ENCODE results near the gene KLHDC8A. TPM values are rescaled to one million over a fixed set of nuclear protein-coding genes. Genes with fewer than 3 reads are reported as not detected.

Gene KLHDC8A
- total and polyA plus RNA-seq, 2 of the 13 experiments (the other 11 are each of a cell fraction or from before 2014, with no cell fraction given): not detected

GRCh38 chr1:205323794-205324193 is 32.9 kb downstream of the KLHDC8A start:
- FAIRE-seq (no peak), ATAC-seq (no peak), DNase-seq (ENCODE audit: low spot score) (no peak)
- H3K79me2 ChIP-seq (ENCODE audit: insufficient read depth, low read length): peaks cover 3% of the 10 kb centered on the region
- no peak overlapping the region for H2AFZ ChIP-seq (ENCODE audit: low read length)
- POLR2A ChIA-PET: interaction anchor here (3.0 kb wide), 1 partner anchor 50 kb away, joined by 30 read pairs; no protein-coding TSS in a partner anchor
- H3K9ac ChIP-seq (ENCODE audit: insufficient read depth, low read depth, low read length): no peak overlapping the region
- peaks cover 39% of the 10 kb centered on the region for H3K4me1 ChIP-seq (ENCODE audit: insufficient read depth, low read length)
- no peak overlapping the region for H3K4me3 ChIP-seq (replicated peaks in 1 of 3; ENCODE audit: insufficient read depth in 1 of 3, low read depth in 2 of 3, low read length in 3 of 3)
- H3K9me3 ChIP-seq (ENCODE audit: low read length): no peaks in the 10 kb centered on the region
- peaks cover 0 to 34% of the 10 kb centered on the region in 2 experiments; a peak in 4 of 5 replicates for H3K27me3 ChIP-seq (ENCODE audit: control insufficient read depth in 1 of 2, insufficient read depth in 2 of 2, low read length in 2 of 2)
- intact Hi-C loops (cut with micrococcal nuclease; ENCODE audit: unreplicated experiment) (no loop called here), in situ Hi-C loops (cut with HindIII; ENCODE audit: extremely low pct_ligation_motif_present, low pct_unique_long_range_greater_than_20kb) (loop anchor here (5.0 kb wide), 1 partner anchor 51 kb away; no protein-coding TSS in a partner anchor)
- no peaks in the 10 kb centered on the region for H4K20me1 ChIP-seq (ENCODE audit: insufficient read depth, low read length)
- CTCF ChIA-PET (ENCODE audit: low intra/inter-chr PET ratio, low total read pairs): interaction anchor here (6.6 kb wide), 1 partner anchor 51 kb away, joined by 150 read pairs; no protein-coding TSS in a partner anchor
- H3K27ac ChIP-seq (ENCODE audit: extremely low read length, insufficient read depth, low read length): no peak overlapping the region
- BruUV-seq (replicated peaks): no TSS peak
- TF ChIP-seq ZBED4 (CRISPR knock-in tag; IDR thresholded peaks at IDR 0.05; ENCODE audit: borderline replicate concordance): no peak
- H3K36me3 ChIP-seq (replicated peaks in 1 of 2; ENCODE audit: control insufficient read depth in 1 of 2, insufficient read depth in 2 of 2, low read length in 2 of 2): no peaks in the 10 kb centered on the region
- H3K4me2 ChIP-seq (ENCODE audit: low read depth, low read length): no peak overlapping the region
- 52% methylated on average over 6 of the region's 6 CpGs for WGBS (ENCODE audit: low lambda C conversion rate)

GRCh38 chr1:205321959-205322283 is 34.8 kb downstream of the KLHDC8A start:
- BruUV-seq (replicated peaks): no TSS peak
- Histone ChIP-seq H3K9ac (ENCODE audit: insufficient read depth, low read depth, low read length) (no peak overlapping the region), H3K9me3 (ENCODE audit: low read length) (no peaks in the 10 kb centered on the region), H3K79me2 (ENCODE audit: insufficient read depth, low read length) (peaks cover 8% of the 10 kb centered on the region), H2AFZ (ENCODE audit: low read length) (no peak overlapping the region), H4K20me1 (ENCODE audit: insufficient read depth, low read length) (no peaks in the 10 kb centered on the region; the same call in 1 of the 2 replicates), H3K27ac (ENCODE audit: extremely low read length, insufficient read depth, low read length) (no peak overlapping the region), H3K27me3 (ENCODE audit: control insufficient read depth in 1 of 2, insufficient read depth in 2 of 2, low read length in 2 of 2) (peaks cover 0 to 19% of the 10 kb centered on the region in 2 experiments; a peak in 3 of 5 replicates), H3K36me3 (replicated peaks in 1 of 2; ENCODE audit: control insufficient read depth in 1 of 2, insufficient read depth in 2 of 2, low read length in 2 of 2) (no peaks in the 10 kb centered on the region), H3K4me1 (ENCODE audit: insufficient read depth, low read length) (peaks cover 57% of the 10 kb centered on the region), H3K4me3 (replicated peaks in 1 of 3; ENCODE audit: insufficient read depth in 1 of 3, low read depth in 2 of 3, low read length in 3 of 3) (peak overlapping the region in 1 of 3 experiments; percentile 81; a peak in 2 of 6 replicates), H3K4me2 (ENCODE audit: low read depth, low read length) (peak overlapping the region; percentile 90)
- POLR2A ChIA-PET: interaction anchor here (1.7 to 2.3 kb wide), 4 partner anchors 21 to 48 kb away, joined by 7 to 14 read pairs (median 11); no protein-coding TSS in a partner anchor
- CTCF ChIA-PET (ENCODE audit: low intra/inter-chr PET ratio, low total read pairs): interaction anchor here (6.6 kb wide), 1 partner anchor 49 kb away, joined by 150 read pairs; no protein-coding TSS in a partner anchor
- intact Hi-C loops (cut with micrococcal nuclease; ENCODE audit: unreplicated experiment): loop anchor here (1.0 kb wide), 2 partner anchors 38 to 49 kb away; no protein-coding TSS in a partner anchor
- ATAC-seq (no peak), DNase-seq (ENCODE audit: low spot score) (no peak), FAIRE-seq (no peak)
- in situ Hi-C loops (cut with HindIII; ENCODE audit: extremely low pct_ligation_motif_present, low pct_unique_long_range_greater_than_20kb): loop anchor here (5.0 kb wide), 1 partner anchor 50 kb away; no protein-coding TSS in a partner anchor
- TF ChIP-seq ZNF136 (CRISPR knock-in tag; IDR thresholded peaks at IDR 0.05; ENCODE audit: low read depth) (0 out of 2 replicates have a peak, but pooled peaks have one; percentile 11), ZEB1 (IDR thresholded peaks at IDR 0.05; ENCODE audit: insufficient replicate concordance, low read depth) (peak; percentile 43), ZNF574 (CRISPR knock-in tag; IDR thresholded peaks at IDR 0.05) (no peak)
- WGBS (ENCODE audit: low lambda C conversion rate): 18% methylated on average over 5 of the region's 5 CpGs

All from HepG2 (cell line).